MM.1S (cell line): ENCODE data around the gene NFATC3.
A peak's percentile ranks its signal among the peaks of the same experiment; 100 is the strongest.

Source experiments
- DNase-seq: peaks from one replicate; pipeline ENCODE4 v3.0.0-alpha.2; 2015
- H2AFZ ChIP-seq: fragments of 300-600 bp; sonication (generic); 2 replicates; pipeline ENCODE4 v1.6.0; 2016; ENCODE audit warnings: antibody characterized with exemption, low read length
- H3F3A ChIP-seq: fragments of 300-600 bp; sonication (generic); 2 replicates; pipeline ENCODE4 v1.6.1; 2016; ENCODE audit warnings: mild to moderate bottlenecking, antibody characterized with exemption, low read length, moderate library complexity, mixed read lengths; ENCODE audit not compliant: insufficient read depth
- H3K27ac ChIP-seq: fragments of 300-600 bp; sonication (generic); 2 replicates; pipeline ENCODE4 v1.5.1; 2016; ENCODE audit warnings: mild to moderate bottlenecking, low read length
- H3K27me3 ChIP-seq: fragments of 300-600 bp; sonication (generic); replicated peaks from 2 replicates; pipeline ENCODE4 v1.6.0; 2016; ENCODE audit warnings: low read length; ENCODE audit not compliant: insufficient read depth
- H3K36me3 ChIP-seq: fragments of 300-600 bp; sonication (generic); replicated peaks from 2 replicates; pipeline ENCODE4 v1.6.1; 2016; ENCODE audit warnings: mild to moderate bottlenecking, low read length, mixed read lengths; ENCODE audit not compliant: insufficient read depth
- H3K4me1 ChIP-seq: fragments of 300-600 bp; sonication (generic); 2 replicates; pipeline ENCODE4 v1.6.1; 2016; ENCODE audit warnings: low read length, mixed read lengths
- H3K4me2 ChIP-seq: fragments of 300-600 bp; sonication (generic); 2 replicates; pipeline ENCODE4 v1.6.0; 2016; ENCODE audit warnings: low read depth, low read length
- H3K4me3 ChIP-seq: fragments of 300-600 bp; sonication (generic); 2 replicates; pipeline ENCODE4 v1.5.1; 2016; ENCODE audit warnings: low read length, mixed read lengths
- H3K79me2 ChIP-seq: fragments of 300-600 bp; sonication (generic); 2 replicates; pipeline ENCODE4 v1.6.1; 2016; ENCODE audit warnings: mixed run types, low read length, mixed read lengths
- H3K9ac ChIP-seq: fragments of 300-600 bp; sonication (generic); 2 replicates; pipeline ENCODE4 v1.6.1; 2016; ENCODE audit warnings: low read length, mixed read lengths
- H3K9me2 ChIP-seq: fragments of 300-600 bp; sonication (generic); replicated peaks from 2 replicates; pipeline ENCODE4 v1.6.1; 2016; ENCODE audit warnings: mild to moderate bottlenecking, low read length, mixed read lengths; ENCODE audit not compliant: insufficient read depth
- H3K9me3 ChIP-seq: fragments of 300-600 bp; sonication (generic); replicated peaks from 2 replicates; pipeline ENCODE4 v1.6.1; 2016; ENCODE audit warnings: mild to moderate bottlenecking, low read length, mixed read lengths; ENCODE audit not compliant: insufficient read depth
- H4K20me1 ChIP-seq: fragments of 300-600 bp; sonication (generic); 2 replicates; pipeline ENCODE4 v1.6.1; 2016; ENCODE audit warnings: mild to moderate bottlenecking, low read length, moderate library complexity, mixed read lengths; ENCODE audit not compliant: insufficient read depth
- CTCF ChIP-seq: fragments of 300-600 bp; sonication (generic); IDR thresholded peaks from 2 replicates; pipeline ENCODE4 v1.5.1; 2016; ENCODE audit warnings: antibody characterized with exemption, low read length, mixed read lengths
- EZH2 ChIP-seq: fragments of 300-600 bp; sonication (generic); optimal IDR thresholded peaks from 2 replicates; pipeline ENCODE3; 2017; ENCODE audit warnings: low read depth, mild to moderate bottlenecking, antibody characterized with exemption, low read length, mixed read lengths
- EZH2phosphoT487 ChIP-seq: fragments of 300-600 bp; sonication (generic); IDR thresholded peaks from 2 replicates; pipeline ENCODE4 v1.6.1; 2018; ENCODE audit warnings: antibody characterized with exemption, low read length

NFATC3 gene

GRCh38 chr16:68244903-68245853, 160.0 kb downstream of the NFATC3 start, which contains the start of gene PLA2G15:
TSS of gene PLA2G15 (plus strand) at chr16:68245373. CDS start at chr16:68245427, 54 bp downstream.
- H3K9me3 ChIP-seq: no peaks in the 10 kb centered on the region
- H3K4me2 ChIP-seq: peak within 1 kb of the TSS; percentile 95
- H3K79me2 ChIP-seq: peaks cover 59% of the 10 kb centered on the region
- H3K4me1 ChIP-seq: peaks cover 34% of the 10 kb centered on the region
- no peaks in the 10 kb centered on the region for H3K27me3 ChIP-seq
- no peak for TF ChIP-seq EZH2
- TF ChIP-seq EZH2phosphoT487: no peak
- no peak for TF ChIP-seq CTCF
- peak within 1 kb of the TSS; percentile 96 for H3K4me3 ChIP-seq
- peak; percentile 90 for DNase-seq
- no peaks in the 10 kb centered on the region for H3K36me3 ChIP-seq
- no peaks in the 10 kb centered on the region for H4K20me1 ChIP-seq
- peak within 1 kb of the TSS; percentile 22; the same call in 1 of the 2 replicates for H3K27ac ChIP-seq
- H3K9me2 ChIP-seq: no peaks in the 10 kb centered on the region
- peaks cover 8% of the 10 kb centered on the region; the same call in 1 of the 2 replicates for H3F3A ChIP-seq
- H3K9ac ChIP-seq: peak within 1 kb of the TSS; percentile 76
- H2AFZ ChIP-seq: peak within 1 kb of the TSS; percentile 82

- TF ChIP-seq EZH2 (no peak), CTCF (no peak), EZH2phosphoT487 (no peak)
- Histone ChIP-seq H3K79me2 (peaks cover 59% of the 10 kb centered on the region), H3K4me3 (peak overlapping the region; percentile 96), H3K27ac (peak overlapping the region; percentile 22; the same call in 1 of the 2 replicates), H3K4me1 (peaks cover 43% of the 10 kb centered on the region), H3K4me2 (peak overlapping the region; percentile 95), H3K9me3 (no peaks in the 10 kb centered on the region), H3K9ac (peak overlapping the region; percentile 74), H3K27me3 (no peaks in the 10 kb centered on the region), H3F3A (peaks cover 14% of the 10 kb centered on the region), H3K9me2 (no peaks in the 10 kb centered on the region), H4K20me1 (no peaks in the 10 kb centered on the region), H3K36me3 (no peaks in the 10 kb centered on the region), H2AFZ (no peak overlapping the region)
- no peak for DNase-seq
Measured at GRCh38 chr16:68246121-68246520, 161.0 kb downstream of the NFATC3 start.

GRCh38 chr16:68246666-68247065, 161.5 kb downstream of the NFATC3 start:
- H3K4me3 ChIP-seq: peak overlapping the region; percentile 96
- DNase-seq: peak; percentile 41
- H3K27ac ChIP-seq: peak overlapping the region; percentile 22; the same call in 1 of the 2 replicates
- H3K27me3 ChIP-seq: no peaks in the 10 kb centered on the region
- peaks cover 20% of the 10 kb centered on the region for H3F3A ChIP-seq
- H3K79me2 ChIP-seq: peaks cover 59% of the 10 kb centered on the region
- TF ChIP-seq EZH2: no peak
- TF ChIP-seq EZH2phosphoT487: no peak
- TF ChIP-seq CTCF: no peak
- H3K4me1 ChIP-seq: peaks cover 48% of the 10 kb centered on the region
- H3K9ac ChIP-seq: peak overlapping the region; percentile 74; the same call in 1 of the 2 replicates
- H3K36me3 ChIP-seq: no peaks in the 10 kb centered on the region
- no peaks in the 10 kb centered on the region for H4K20me1 ChIP-seq
- H3K4me2 ChIP-seq: peak overlapping the region; percentile 95
- H2AFZ ChIP-seq: no peak overlapping the region
- no peaks in the 10 kb centered on the region for H3K9me2 ChIP-seq
- H3K9me3 ChIP-seq: no peaks in the 10 kb centered on the region
